Measurements from ENCODE around the gene TTYH1.
A peak's percentile ranks its signal among the peaks of the same experiment; 100 is the strongest.
"Not testable (repeated sequence)": the region's sequence is repeated elsewhere in the genome, so short reads cannot be mapped to it uniquely, and the experiment has no call there.

Gene TTYH1

GRCh38 chr19:54379187-54379678 is 36.0 kb upstream of the TTYH1 start:
- Histone ChIP-seq H3K27ac (ENCODE audit: low read length) (no peak overlapping the region), H3K4me3 (ENCODE audit: low read length) (no peak overlapping the region), H3K27me3 (ENCODE audit: low read depth, low read length) (peaks cover 37% of the 10 kb centered on the region), H3K4me1 (ENCODE audit: low read length) (peaks cover 33% of the 10 kb centered on the region), H3K9me3 (ENCODE audit: insufficient read depth, low read length) (peaks cover 20% of the 10 kb centered on the region), H3K4me2 (ENCODE audit: low read length) (no peak overlapping the region), H3K9ac (ENCODE audit: low read length) (no peak overlapping the region), H3K79me2 (ENCODE audit: low read length) (no peaks in the 10 kb centered on the region), H3K36me3 (replicated peaks; ENCODE audit: low read depth, low read length) (peaks cover 8% of the 10 kb centered on the region), H4K20me1 (ENCODE audit: insufficient read depth, low read length) (no peaks in the 10 kb centered on the region), H2AFZ (ENCODE audit: low read depth, low read length) (no peak overlapping the region)
- TF ChIP-seq CTCF (IDR thresholded peaks at IDR 0.05; ENCODE audit: low read depth, low read length) (no peak), EZH2phosphoT487 (IDR thresholded peaks at IDR 0.05; ENCODE audit: low read depth) (no peak)

- Histone ChIP-seq H4K20me1 (ENCODE audit: insufficient read depth, low read length) (no peaks in the 10 kb centered on the region), H3K4me3 (ENCODE audit: low read length) (no peak overlapping the region), H3K9me3 (ENCODE audit: insufficient read depth, low read length) (peaks cover 20% of the 10 kb centered on the region), H3K36me3 (replicated peaks; ENCODE audit: low read depth, low read length) (peaks cover 8% of the 10 kb centered on the region), H3K27me3 (ENCODE audit: low read depth, low read length) (peaks cover 42% of the 10 kb centered on the region), H3K27ac (ENCODE audit: low read length) (no peak overlapping the region), H3K9ac (ENCODE audit: low read length) (no peak overlapping the region), H3K4me1 (ENCODE audit: low read length) (peaks cover 28% of the 10 kb centered on the region), H3K4me2 (ENCODE audit: low read length) (no peak overlapping the region), H2AFZ (ENCODE audit: low read depth, low read length) (no peak overlapping the region), H3K79me2 (ENCODE audit: low read length) (no peaks in the 10 kb centered on the region)
- TF ChIP-seq EZH2phosphoT487 (IDR thresholded peaks at IDR 0.05; ENCODE audit: low read depth) (no peak), CTCF (IDR thresholded peaks at IDR 0.05; ENCODE audit: low read depth, low read length) (no peak)
Observed at GRCh38 chr19:54380897-54381296, 34.4 kb upstream of the TTYH1 start.

GRCh38 chr19:54382041-54382440 is 33.2 kb upstream of the TTYH1 start:
- not testable (repeated sequence) for H3K4me3 ChIP-seq (ENCODE audit: low read length); H3K4me2 ChIP-seq (ENCODE audit: low read length); H3K27ac ChIP-seq (ENCODE audit: low read length); H4K20me1 ChIP-seq (ENCODE audit: insufficient read depth, low read length); H3K79me2 ChIP-seq (ENCODE audit: low read length); H3K36me3 ChIP-seq (replicated peaks; ENCODE audit: low read depth, low read length); H2AFZ ChIP-seq (ENCODE audit: low read depth, low read length); H3K9ac ChIP-seq (ENCODE audit: low read length)
- peaks cover 26% of the 10 kb centered on the region for H3K4me1 ChIP-seq (ENCODE audit: low read length)
- peaks cover 14% of the 10 kb centered on the region for H3K9me3 ChIP-seq (ENCODE audit: insufficient read depth, low read length)
- peaks cover 40% of the 10 kb centered on the region for H3K27me3 ChIP-seq (ENCODE audit: low read depth, low read length)

GRCh38 chr19:54383330-54383729 is 31.9 kb upstream of the TTYH1 start:
- TF ChIP-seq EZH2phosphoT487 (IDR thresholded peaks at IDR 0.05; ENCODE audit: low read depth): no peak
- no peak for TF ChIP-seq CTCF (IDR thresholded peaks at IDR 0.05; ENCODE audit: low read depth, low read length)
- peaks cover 6% of the 10 kb centered on the region for H3K36me3 ChIP-seq (replicated peaks; ENCODE audit: low read depth, low read length)
- peaks cover 52% of the 10 kb centered on the region for H3K27me3 ChIP-seq (ENCODE audit: low read depth, low read length)

More at GRCh38 chr19:54383330-54383729, 31.9 kb upstream of the TTYH1 start:
- H3K79me2 ChIP-seq (ENCODE audit: low read length): no peaks in the 10 kb centered on the region
- no peak overlapping the region for H3K4me3 ChIP-seq (ENCODE audit: low read length)
- peaks cover 27% of the 10 kb centered on the region for H3K4me1 ChIP-seq (ENCODE audit: low read length)
- no peak overlapping the region for H2AFZ ChIP-seq (ENCODE audit: low read depth, low read length)
- H3K4me2 ChIP-seq (ENCODE audit: low read length): peak overlapping the region; percentile 30
- no peak overlapping the region for H3K9ac ChIP-seq (ENCODE audit: low read length)
- H3K9me3 ChIP-seq (ENCODE audit: insufficient read depth, low read length): peaks cover 10% of the 10 kb centered on the region
- H3K27ac ChIP-seq (ENCODE audit: low read length): no peak overlapping the region
- H4K20me1 ChIP-seq (ENCODE audit: insufficient read depth, low read length): no peaks in the 10 kb centered on the region
